ENCODE data around the gene OGDH. TPM values are rescaled to one million over a fixed set of nuclear protein-coding genes. Genes with fewer than 3 reads are reported as not detected.

Gene OGDH
- total RNA-seq, 3 donors from 2014 or later, result 141 to 186 (median 159) TPM

GRCh38 chr7:44665531-44666213, 59.2 kb downstream of the OGDH start:
- ATAC-seq (no peak), DNase-seq (no peak)
- no peaks in the 10 kb centered on the region for H3K4me1 ChIP-seq (ENCODE audit: low read depth)
- H3K4me3 ChIP-seq, result no peak overlapping the region
- H3K36me3 ChIP-seq (ENCODE audit: low read depth), result no peaks in the 10 kb centered on the region
- peaks cover 9% of the 10 kb centered on the region for H3K9me3 ChIP-seq
- TF ChIP-seq CTCF (IDR thresholded peaks at IDR 0.05), result no peak
- intact Hi-C loops (cut with DNase I, micrococcal nuclease), result no loop called here

GRCh38 chr7:44666566-44666965, 60.1 kb downstream of the OGDH start:
- Histone ChIP-seq H3K36me3 (ENCODE audit: low read depth) (no peaks in the 10 kb centered on the region), H3K4me1 (ENCODE audit: low read depth) (no peaks in the 10 kb centered on the region), H3K4me3 (no peak overlapping the region), H3K9me3 (peaks cover under 1% of the 10 kb centered on the region)
- DNase-seq (no peak), ATAC-seq (no peak)
- intact Hi-C loops (cut with DNase I, micrococcal nuclease), result no loop called here
- no peak for TF ChIP-seq CTCF (IDR thresholded peaks at IDR 0.05)

GRCh38 chr7:44667190-44667589, 60.8 kb downstream of the OGDH start:
- Histone ChIP-seq H3K36me3 (ENCODE audit: low read depth) (no peaks in the 10 kb centered on the region), H3K4me1 (ENCODE audit: low read depth) (no peaks in the 10 kb centered on the region), H3K4me3 (no peak overlapping the region), H3K9me3 (no peaks in the 10 kb centered on the region)
- no peak for TF ChIP-seq CTCF (IDR thresholded peaks at IDR 0.05)
- ATAC-seq (no peak), DNase-seq (no peak)
- intact Hi-C loops (cut with DNase I, micrococcal nuclease), result no loop called here

GRCh38 chr7:44671069-44671468, 64.6 kb downstream of the OGDH start:
- intact Hi-C loops (cut with DNase I, micrococcal nuclease), result no loop called here

GRCh38 chr7:44673324-44673723, 66.9 kb downstream of the OGDH start:
- Histone ChIP-seq H3K36me3 (ENCODE audit: low read depth) (no peaks in the 10 kb centered on the region), H3K4me1 (ENCODE audit: low read depth) (no peaks in the 10 kb centered on the region), H3K4me3 (no peak overlapping the region), H3K9me3 (no peaks in the 10 kb centered on the region)
- DNase-seq, result no peak
- intact Hi-C loops (cut with DNase I, micrococcal nuclease), result no loop called here
- no peak for TF ChIP-seq CTCF (IDR thresholded peaks at IDR 0.05)
- no peak for ATAC-seq

More at GRCh38 chr7:44671069-44671468, 64.6 kb downstream of the OGDH start:
- no peak for TF ChIP-seq CTCF (IDR thresholded peaks at IDR 0.05)
- H3K4me3 ChIP-seq, result no peak overlapping the region
- no peaks in the 10 kb centered on the region for H3K9me3 ChIP-seq
- DNase-seq (no peak), ATAC-seq (no peak)
- no peaks in the 10 kb centered on the region for H3K36me3 ChIP-seq (ENCODE audit: low read depth)
- no peaks in the 10 kb centered on the region for H3K4me1 ChIP-seq (ENCODE audit: low read depth)

GRCh38 chr7:44673771-44674170, 67.3 kb downstream of the OGDH start:
- DNase-seq (no peak), ATAC-seq (no peak)
- TF ChIP-seq CTCF (IDR thresholded peaks at IDR 0.05), result no peak
- no peak overlapping the region for H3K4me3 ChIP-seq
- H3K9me3 ChIP-seq, result no peaks in the 10 kb centered on the region
- intact Hi-C loops (cut with DNase I, micrococcal nuclease), result no loop called here
- no peaks in the 10 kb centered on the region for H3K4me1 ChIP-seq (ENCODE audit: low read depth)
- no peaks in the 10 kb centered on the region for H3K36me3 ChIP-seq (ENCODE audit: low read depth)
